Cerebellar nuclear complex (tissue), 1 donor: Measurements from ENCODE around the gene KCNQ1OT1.

Experiments used
- DNase-seq, 2 experiments: peaks; one replicate each; lab custom pipeline; 2025; lab: John Stamatoyannopoulos, UW

KCNQ1OT1 gene

DNA sequence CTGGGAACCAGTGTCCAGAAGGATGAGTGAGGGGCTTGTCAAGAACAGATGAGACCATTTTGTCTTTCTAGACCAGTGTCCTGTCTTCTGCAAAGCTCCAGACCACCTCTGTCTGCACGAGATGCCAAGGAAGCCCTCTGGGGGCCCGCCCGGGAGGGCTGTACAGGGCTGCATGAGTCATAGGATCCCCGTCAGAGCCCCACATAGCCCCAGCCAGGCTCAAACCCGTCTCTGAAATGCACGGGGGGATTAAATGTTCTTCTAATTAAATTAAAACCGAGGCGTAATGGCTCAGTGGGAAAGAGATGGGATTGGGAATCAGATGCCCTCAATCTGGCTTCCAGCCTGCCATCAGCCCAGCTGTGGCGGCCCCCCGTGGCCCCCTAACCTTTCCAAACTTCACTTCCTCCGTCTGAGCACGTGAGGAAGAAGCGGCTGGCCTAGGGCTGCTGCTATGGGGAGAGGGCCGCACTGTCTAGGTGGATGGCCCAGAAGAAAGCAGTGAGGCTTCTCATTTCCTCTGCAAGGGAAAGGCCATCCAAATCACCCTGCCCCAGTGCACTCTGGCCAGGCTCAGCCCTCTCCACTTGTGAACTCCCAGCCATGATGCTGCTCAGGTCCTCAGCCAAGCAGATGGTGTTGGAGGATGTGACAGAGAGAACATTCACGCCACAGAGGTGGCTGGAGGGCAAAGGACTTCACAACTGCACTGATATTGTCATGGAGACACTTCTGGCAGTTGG, 32.8 kb downstream of the KCNQ1OT1 start:
- DNase-seq = no peak

DNA sequence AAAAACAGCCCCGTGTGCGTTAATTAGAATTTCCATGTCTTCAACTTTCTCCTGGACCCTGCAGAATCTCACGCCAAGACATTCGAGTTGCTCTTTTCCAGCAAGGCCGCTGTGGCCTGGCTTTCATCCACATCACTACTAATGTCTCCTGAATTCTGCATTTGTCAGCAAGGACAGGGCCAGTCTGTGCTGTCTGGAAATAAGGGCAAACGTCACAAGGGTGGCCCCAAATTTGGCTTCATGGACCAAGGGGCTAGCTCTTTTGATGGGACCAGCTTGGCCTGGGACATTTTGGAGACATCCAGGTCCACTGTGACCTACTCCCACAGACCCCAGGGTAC, 33.4 kb downstream of the KCNQ1OT1 start:
- no peak for DNase-seq

DNA sequence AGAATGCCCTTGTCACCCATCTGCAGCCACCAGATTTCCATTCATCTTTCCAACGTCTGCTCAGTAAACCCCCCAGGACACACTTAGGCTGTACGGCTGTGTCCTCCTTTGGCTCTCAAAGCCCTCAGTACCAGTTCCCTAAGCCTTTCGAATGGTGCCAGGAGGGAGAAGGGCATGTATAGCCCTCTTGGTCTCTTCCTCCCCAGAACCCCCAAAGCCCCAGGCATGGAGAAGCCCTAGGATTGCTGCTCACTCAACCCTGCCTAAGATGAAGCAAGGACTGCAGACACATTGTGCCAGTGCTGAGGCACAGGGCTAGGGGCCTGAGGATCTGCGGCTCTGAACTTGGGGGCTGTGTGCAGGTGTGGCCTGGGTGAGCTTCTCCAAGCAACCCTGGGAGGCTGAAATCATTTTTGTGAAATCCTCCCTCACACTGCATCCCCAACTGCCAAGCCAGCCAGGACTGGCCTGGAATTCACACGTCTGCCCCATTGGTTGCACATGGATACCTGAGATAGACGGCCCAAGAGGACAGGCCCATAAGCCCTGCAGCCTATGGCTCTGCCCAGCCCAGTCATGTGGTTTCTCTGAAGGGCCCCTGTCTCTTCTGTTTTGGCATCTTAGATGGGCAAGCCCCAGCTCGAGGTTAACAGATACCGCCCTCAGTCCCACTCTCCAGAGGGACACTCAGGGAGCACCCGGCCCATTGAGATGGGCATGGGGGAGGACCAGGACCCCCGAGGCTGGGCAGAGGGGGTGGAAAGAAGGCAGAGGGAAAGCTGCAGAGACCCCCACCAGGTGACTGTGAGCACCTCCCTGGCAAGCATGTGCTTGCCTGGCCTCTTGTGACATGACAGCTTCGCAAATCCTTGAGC, 34.0 kb downstream of the KCNQ1OT1 start:
- no peak for DNase-seq

DNA sequence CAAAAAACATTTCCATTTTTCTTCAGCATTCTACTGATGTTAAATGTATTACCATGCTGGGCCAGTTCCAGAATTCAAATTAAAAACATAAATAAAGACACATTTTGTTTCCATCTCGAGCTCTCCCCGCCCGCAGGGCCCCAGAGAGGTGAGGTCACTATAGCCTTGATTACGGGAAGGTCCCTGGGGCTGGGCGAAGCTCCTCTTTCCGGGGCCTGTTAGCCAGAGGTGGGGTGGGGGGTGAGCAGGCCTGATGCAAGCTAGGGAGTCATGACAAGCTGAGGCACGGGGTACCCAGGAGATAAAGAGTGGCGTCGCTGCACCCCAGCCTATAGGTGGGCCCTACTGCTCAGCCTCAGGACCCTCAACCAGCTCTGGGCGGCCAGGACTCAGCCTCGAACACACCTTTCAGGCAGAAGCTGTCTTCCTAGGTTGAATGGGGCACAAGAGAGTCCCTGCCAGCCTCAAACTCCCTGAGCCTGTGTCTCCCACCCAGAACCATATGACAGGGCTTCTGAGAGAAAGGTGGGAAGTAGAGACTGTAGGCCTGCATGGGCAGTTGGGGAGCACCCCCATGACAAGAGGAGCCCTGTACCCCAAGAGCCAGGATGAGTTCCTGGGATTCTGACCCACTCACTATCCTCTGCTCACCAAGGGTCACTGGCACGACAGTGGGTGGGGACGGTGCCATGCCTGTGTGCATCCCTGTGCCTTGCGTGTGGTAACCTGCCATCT, 34.8 kb downstream of the KCNQ1OT1 start:
- DNase-seq = no peak

DNA sequence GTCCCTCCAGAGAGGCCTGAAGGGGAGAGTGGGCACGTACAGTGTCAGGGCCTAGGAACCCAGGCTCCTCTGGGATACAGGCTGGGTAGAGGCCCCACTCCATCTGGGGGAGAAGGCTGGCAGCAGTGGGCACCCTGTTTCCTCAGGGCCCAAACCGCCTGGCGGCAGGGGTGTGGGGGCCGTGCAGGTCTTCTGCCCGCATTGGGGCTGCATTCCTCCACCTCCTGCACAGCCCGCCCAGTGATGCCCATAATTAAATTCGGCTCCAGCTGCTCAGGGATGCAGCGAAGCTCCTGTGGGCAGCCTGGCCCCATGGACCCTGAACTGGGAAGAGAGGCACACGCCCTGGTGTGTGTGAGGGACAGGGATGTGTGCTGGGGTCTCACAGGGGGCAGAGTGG, 35.4 kb downstream of the KCNQ1OT1 start:
- DNase-seq = no peak

DNA sequence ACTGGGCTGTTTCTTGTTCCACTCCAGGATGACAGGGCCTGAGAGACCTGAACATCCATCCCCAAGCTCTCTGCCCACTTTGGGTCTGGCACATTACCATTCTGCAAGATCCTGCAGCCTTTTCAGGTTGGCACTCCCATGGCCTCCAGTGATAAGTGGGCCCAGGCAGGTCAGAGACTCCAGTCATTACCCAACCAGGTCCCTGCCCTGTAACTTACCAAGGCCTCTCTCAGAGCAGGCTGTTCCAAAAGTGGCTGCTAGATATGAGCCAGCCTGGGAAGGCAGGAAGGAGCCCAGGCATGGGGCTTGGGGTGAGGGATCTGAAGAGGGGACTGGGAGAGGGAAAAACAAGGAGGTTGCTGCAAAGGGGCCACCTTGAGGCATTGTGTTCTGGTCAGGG, 35.9 kb downstream of the KCNQ1OT1 start:
- DNase-seq = no peak

DNA sequence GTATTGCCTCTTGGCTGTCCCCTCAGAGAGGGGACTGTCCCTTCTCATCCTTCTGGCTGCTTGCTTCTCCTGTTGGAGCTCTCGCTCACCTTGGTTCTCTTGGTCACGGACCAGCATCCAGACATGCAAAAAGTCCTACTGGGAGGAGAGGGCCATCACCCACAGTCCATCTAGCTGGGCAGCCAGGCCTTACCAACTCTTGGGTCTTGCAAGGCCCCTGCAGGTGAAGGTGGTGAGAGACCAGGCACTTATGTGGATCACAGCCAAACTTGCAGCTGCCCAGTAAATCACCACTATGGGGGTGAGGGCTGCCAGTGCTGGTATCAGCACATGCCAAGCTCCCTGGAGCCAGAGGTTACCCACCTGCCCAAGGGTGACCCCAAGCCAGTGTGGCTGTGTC, 36.3 kb downstream of the KCNQ1OT1 start:
- DNase-seq = no peak

DNA sequence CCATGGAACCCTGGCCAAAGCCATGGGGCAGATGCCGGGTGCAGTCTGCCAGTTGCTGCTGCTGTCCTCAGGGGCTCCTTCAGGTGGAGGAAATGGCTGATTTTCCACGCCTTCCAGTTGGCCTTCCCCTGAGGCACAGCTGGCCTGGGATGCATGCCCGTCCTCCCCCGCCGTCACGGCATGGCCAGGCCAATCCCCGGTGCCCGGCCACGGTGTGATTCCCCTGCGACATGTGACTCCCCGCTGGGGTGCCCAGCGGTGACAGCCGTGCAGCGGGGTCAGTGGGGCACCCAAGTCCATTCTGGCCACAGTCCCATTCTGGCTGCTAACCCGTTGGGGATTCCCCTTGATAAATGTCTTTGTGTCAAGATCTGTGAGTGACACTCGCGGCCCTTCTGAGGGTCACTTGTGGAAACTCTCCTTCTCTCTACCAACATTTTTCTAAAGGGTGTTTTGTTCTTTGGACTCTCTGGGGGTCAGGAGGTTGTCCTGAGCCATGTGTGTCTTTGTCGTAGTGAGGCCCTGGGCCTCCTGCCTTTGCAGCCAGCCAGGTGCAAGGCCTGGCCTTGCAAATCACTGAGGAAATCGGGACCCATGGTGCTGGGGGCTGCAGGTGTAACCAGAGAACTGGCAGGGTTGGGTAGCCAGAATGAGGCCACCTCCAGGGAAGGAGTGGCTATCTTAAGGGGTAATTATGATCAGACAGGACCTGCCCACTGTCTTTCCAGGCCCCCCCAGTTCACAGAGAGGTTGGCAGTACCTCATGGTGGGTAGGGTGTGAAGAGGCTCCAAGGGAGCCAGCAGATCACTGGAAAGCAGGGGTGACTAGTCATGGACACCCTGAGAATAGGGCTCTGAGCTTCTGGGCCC, 37.1 kb downstream of the KCNQ1OT1 start:
- no peak for DNase-seq

DNA sequence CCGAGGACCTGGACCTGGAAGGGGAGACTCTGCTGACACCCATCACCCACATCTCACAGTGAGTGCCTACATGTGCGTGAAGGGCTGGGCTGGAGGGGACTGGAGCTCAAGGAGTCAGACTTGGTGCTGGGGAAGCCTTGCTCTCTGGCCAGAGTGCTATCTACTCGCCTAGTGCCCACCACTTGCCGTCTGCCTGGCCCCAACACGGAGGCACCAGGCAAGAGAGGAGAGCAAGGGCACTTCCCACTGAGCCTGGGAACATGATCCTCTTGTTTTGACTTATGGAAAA, 37.8 kb downstream of the KCNQ1OT1 start:
- no peak for DNase-seq

DNA sequence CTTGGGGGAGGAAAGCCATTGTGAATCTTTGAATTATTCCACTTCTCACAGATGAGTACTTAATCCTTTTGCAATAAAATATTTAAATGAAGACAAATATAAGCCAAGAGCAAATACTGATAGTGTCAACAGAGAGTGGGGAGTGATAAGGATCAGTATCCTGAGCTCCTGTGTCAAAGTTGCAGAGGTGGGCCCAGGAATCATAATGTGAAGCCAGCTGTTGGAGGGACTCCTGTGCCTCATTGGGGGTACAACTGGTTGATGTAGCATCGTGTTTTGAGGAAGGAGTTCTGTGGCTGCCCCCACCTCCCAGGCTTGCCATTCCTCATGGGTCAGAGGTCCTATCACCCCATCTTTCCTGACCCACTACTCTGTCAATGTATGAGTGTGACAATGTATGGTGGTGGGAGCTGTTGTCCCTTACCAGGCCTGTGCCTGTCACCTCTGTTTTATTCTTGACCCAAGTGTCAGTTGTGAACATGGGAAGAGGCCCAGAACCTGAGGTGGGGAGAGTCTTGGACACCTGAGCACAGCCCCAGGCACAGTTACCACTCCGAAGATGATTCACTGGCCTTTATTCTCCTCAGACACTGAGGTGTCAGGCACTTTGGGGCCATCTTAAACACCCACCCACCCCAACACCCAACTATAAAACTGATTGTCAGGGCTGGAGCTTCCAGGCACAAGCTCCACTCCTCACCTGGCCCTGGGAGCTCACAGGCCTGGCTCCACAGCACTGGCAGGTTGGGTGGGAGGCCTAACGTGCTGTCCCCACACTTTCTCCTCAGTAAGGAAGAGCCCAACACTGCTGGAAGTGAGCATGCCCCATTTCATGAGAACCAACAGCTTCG, 38.4 kb downstream of the KCNQ1OT1 start:
- no peak for DNase-seq

DNA sequence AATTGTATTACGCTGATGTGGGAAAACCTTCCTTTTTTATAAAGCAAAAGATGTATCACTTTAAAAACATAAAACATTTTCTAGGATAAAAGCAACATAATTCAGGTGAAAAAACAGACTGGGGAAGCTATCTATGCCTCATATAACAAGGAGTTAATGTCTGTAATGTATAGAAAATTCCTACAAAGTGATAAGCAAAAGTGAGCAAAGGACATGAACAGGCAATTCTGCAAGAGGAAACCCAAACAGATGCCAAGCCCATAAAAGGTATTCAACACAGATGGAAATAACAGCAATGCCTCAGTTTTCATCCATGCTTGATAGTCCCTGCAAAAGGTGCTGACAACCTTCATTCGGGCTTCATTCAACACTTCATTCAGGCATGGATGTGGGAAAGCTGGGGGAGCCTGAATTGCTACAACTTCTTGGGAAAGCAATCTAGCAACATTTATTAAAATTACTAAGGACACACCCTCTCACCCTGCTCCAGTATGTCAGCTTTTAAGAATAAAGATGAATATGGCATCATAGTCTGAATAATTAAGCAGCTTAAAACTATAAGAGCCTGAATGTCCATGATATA, 39.3 kb downstream of the KCNQ1OT1 start:
- no peak for DNase-seq

DNA sequence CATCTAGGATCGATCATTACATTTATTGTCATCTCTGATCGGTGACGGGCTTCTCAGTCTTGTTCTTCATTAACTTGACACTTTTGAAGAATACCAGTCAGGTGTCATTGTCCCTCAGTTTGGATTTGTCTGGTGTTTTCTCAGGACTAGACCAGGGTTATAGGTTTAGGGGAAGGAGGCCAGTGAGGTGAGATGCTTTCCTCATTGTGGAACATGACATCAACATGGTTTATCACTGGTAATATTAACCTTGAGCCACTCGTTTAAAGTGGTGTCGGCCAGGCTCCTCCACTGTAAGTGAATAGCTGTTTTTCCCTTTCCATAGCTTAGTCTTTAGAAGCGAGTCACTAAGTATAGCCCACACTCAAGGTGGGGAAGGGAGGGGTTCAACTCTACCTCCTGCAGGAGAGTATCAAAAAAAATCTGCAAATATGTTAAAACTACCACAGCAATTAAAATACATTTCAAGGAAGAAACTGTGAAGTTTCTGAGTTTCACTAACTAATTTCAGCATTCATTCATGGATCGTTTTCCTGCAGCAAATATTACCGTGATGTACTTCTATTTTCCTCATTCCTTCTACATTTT, 42.0 kb downstream of the KCNQ1OT1 start:
- DNase-seq = no peak

DNA sequence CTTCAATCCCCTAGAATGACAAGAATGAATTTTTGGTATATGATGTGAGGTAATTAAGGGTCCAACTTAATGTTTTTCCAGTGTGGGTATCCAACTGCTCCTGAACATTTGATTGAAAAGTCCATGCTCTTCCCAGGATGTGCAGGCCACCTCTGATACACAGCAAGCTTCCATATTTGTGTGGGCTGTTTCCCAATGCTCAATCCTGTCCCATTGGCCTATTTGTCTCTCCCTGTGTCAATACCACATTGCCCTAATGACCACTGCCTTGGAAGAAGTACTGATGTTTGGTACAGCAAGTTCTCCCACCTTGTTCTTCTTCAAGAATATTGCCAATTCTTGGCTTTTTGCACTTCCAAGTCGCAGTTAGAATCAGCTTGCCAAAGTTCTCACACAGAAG, 42.9 kb downstream of the KCNQ1OT1 start:
- DNase-seq = no peak

DNA sequence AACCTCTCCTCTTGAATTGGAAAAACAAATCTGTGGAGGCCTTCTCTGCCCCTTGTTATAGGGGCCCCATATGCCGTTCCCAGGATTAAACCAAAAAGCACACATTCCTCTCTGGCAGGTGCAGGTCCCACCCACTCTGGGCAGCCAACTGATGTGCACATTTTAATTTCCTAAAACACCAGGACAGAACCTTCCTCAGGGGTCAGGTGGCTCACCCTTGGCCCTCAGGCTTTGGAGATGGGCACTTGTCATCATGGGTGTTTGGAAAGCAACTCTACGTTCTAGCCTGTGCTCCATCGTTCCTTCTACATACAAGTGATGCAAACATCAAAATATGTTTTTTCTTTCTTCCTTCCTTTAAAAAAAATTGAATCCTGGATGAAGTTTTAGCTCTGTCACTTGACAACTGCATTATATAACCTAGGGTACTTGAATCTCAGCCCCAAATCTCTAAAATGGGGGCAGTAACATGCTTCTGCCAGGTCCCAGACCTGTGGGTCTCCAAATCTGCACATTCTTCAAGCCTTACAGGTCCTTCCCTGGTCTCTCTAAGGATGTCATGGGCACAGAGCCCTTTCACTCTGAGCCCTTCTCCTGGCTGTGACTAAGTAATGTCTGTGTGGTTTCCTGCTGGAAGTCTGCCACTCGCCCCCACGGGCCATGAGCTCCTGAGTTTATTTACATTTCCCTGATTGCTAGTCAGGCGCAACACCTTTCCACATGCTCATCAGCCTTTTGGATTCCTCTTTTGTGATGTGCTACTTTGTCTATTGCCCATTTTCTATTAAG, 43.8 kb downstream of the KCNQ1OT1 start:
- no peak for DNase-seq

DNA sequence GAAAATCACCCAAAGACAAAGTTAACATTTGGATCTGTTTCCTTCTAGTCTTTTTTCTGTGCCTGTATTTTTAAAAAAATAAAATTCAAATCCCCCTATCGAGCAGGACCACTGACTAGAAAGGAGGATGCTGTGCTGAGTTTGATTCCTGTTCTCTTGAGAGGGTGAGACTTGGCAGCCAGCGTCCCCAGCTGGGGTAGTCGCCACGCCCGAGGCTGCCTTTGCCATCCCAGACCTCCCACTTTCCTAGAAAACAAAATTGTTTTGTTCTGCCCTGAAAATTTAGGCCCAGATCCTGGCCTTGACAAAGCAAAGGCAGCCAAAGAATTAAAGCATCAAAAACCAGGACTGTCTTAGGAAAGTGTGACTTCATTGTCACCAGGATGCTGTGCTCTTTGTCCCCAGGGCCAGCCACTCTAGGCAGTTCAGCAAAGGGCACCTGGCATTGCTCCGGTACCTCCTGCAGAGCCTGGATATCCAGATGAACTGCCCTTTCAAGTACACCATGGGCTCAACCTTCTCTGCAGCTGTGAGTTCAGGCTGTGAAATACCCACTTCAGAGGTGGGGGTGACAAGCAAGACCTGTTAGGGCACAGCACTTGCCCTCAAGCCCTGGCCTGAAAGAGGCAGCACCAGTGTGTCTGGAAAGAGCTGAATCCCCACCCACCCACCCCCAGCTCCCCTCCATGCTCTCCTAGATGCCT, 44.6 kb downstream of the KCNQ1OT1 start:
- DNase-seq = no peak

DNA sequence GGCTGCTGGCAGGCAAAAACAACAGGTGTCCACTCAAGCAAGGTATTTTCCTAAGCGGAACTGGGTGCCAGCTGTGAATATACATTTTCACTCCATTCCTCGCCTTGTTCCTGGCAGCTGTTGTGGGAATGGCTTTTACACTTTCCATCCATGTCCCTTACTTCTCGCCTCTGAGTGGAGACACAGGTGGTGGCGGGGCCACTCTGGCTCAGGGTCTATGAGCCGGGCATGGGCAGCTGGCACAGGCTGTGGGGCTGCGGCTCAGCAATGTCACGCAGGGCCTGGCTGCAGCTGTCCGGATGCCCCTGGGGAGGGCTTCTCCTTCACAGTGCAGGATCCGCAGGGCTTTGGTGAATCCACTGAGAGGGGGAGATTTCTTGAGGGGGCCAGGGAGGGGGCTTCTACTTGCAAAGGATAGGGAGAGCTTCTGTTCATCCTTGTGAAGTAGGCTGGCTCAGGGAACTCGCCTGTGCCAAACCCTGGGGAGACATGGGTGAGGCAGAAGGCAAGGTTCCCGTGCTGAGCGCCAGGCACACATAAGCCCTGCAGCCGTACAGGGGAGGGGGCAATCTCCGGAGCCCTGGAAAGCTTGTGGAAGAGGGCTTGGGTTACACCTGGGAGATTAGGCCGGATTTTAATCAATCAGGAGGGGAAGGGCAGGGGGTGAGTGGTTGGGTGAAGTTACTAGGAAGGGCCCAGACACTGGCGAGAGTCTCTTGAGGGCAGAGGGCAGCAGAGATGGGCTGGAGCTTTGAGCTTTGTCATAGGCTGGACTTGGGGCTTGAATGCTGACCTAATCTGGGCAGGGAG, 45.7 kb downstream of the KCNQ1OT1 start:
- no peak for DNase-seq

DNA sequence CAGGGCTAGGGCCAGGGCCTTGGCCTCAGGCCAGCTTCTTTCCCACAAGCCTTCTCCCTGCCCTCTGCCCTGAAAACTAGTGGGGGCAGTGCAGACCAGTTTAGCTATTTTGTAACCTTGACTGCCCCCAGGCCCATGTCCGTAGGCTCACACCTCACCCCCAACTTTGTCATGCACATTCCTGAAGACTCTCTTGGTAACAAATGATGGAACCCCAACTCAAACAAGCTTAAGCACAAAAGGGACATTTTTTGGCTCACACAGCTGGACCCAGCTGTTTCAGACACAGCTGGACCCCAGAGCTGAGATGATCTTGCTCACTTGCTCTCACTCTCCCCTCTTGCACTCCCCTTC, 46.6 kb downstream of the KCNQ1OT1 start:
- no peak for DNase-seq
